ENCODE data around the gene ANP32E.

- no peak for TF ChIP-seq REPIN1 (CRISPR knock-in tag; IDR thresholded peaks at IDR 0.05; ENCODE audit: borderline replicate concordance, low read depth)
- no peak for TF ChIP-seq ZNF318 (CRISPR knock-in tag; IDR thresholded peaks at IDR 0.05)
- TF ChIP-seq JUNB (CRISPR knock-in tag; IDR thresholded peaks at IDR 0.05; ENCODE audit: borderline replicate concordance): no peak
- TF ChIP-seq ZNF205 (CRISPR knock-in tag; IDR thresholded peaks at IDR 0.05): no peak
- TF ChIP-seq CTCF (CRISPR knock-in tag; IDR thresholded peaks at IDR 0.05): no peak
Measured at GRCh38 chr1:150183061-150183460, 52.9 kb downstream of the ANP32E start.
